Liver (tissue), 9 donors: Measurements from ENCODE around the gene PRKCD. TPM values are rescaled to one million over a fixed set of nuclear protein-coding genes. Genes with fewer than 3 reads are reported as not detected.

Experiments
- DNase-seq: peaks from one replicate; pipeline ENCODE4 v3.0.0-alpha.2; 2017; ENCODE audit warnings: low spot score
- H3K27ac ChIP-seq, 2 donors: one replicate each; pipeline ENCODE4 v1.7.0; 2013; ENCODE audit warnings: inconsistent platforms in 2 of 2, low read length in 2 of 2, control low read depth in 1 of 2, low read depth in 1 of 2, mild to moderate bottlenecking in 1 of 2
- H3K27me3 ChIP-seq, 4 donors: one replicate each; pipeline versions ENCODE4 v1.6.1 to v1.7.0; 2013; ENCODE audit warnings: low read length in 3 of 4, inconsistent platforms in 1 of 4, mild to moderate bottlenecking in 1 of 4, moderate library complexity in 1 of 4; ENCODE audit not compliant: control insufficient read depth in 4 of 4, insufficient read depth in 4 of 4
- H3K36me3 ChIP-seq, 4 donors: one replicate each; pipeline versions ENCODE4 v1.6.1 to v1.7.0; 2013; ENCODE audit warnings: low read length in 3 of 4, mild to moderate bottlenecking in 3 of 4, low read depth in 1 of 4, moderate library complexity in 1 of 4; ENCODE audit not compliant: control insufficient read depth in 4 of 4, insufficient read depth in 3 of 4
- H3K4me1 ChIP-seq, 4 donors: one replicate each; pipeline versions ENCODE4 v1.6.1 to v1.7.0; 2013; ENCODE audit warnings: low read length in 3 of 4, mild to moderate bottlenecking in 3 of 4, moderate library complexity in 1 of 4; ENCODE audit not compliant: control insufficient read depth in 4 of 4, insufficient read depth in 4 of 4
- H3K4me3 ChIP-seq, 3 donors: one replicate each; pipeline versions ENCODE4 v1.6.1 to v1.7.0; 2013; ENCODE audit warnings: low read length in 3 of 3, control low read depth in 1 of 3, low read depth in 1 of 3, mild to moderate bottlenecking in 1 of 3
- H3K9ac ChIP-seq, 2 donors: one replicate each; pipeline ENCODE4 v1.7.0; 2013; ENCODE audit warnings: low read length in 2 of 2, mild to moderate bottlenecking in 2 of 2, moderate library complexity in 2 of 2, control low read depth in 1 of 2, low read depth in 1 of 2
- H3K9me3 ChIP-seq, 4 donors: one replicate each; pipeline versions ENCODE4 v1.6.1 to v1.7.0; 2013; ENCODE audit warnings: low read length in 3 of 4; ENCODE audit not compliant: control insufficient read depth in 4 of 4
- ATF3 ChIP-seq: IDR thresholded peaks from 2 replicates; pipeline ENCODE4 v1.6.1; 2016; ENCODE audit warnings: antibody characterized with exemption
- CTCF ChIP-seq: fragments of 150-350 bp; IDR thresholded peaks from 2 replicates; pipeline ENCODE4 v1.5.1; 2017; ENCODE audit warnings: improper control_type of control experiment, low read depth, low read length; ENCODE audit not compliant: missing input control
- EGR1 ChIP-seq, 2 donors: IDR thresholded peaks; 2 replicates each; pipeline ENCODE4 v1.6.1; 2016 to 2018; ENCODE audit warnings: antibody characterized with exemption in 2 of 2, low read depth in 2 of 2
- FOXA2 ChIP-seq: IDR thresholded peaks from 2 replicates; pipeline ENCODE4 v1.6.1; 2016; ENCODE audit warnings: antibody characterized with exemption
- GABPA ChIP-seq, 2 donors: IDR thresholded peaks in 1 of 2; conservative IDR thresholded peaks in 1 of 2; 2 replicates each; pipeline ENCODE4 v1.6.1; 2016; ENCODE audit warnings: antibody characterized with exemption in 2 of 2, mild to moderate bottlenecking in 1 of 2, moderate library complexity in 1 of 2
- HNF4G ChIP-seq: IDR thresholded peaks from 2 replicates; pipeline ENCODE4 v1.6.1; 2016; ENCODE audit warnings: antibody characterized with exemption
- MAX ChIP-seq: IDR thresholded peaks from 2 replicates; pipeline ENCODE4 v1.6.1; 2016; ENCODE audit warnings: antibody characterized with exemption
- NR2F2 ChIP-seq: IDR thresholded peaks from 2 replicates; pipeline ENCODE4 v1.6.1; 2016; ENCODE audit warnings: antibody characterized with exemption
- REST ChIP-seq: IDR thresholded peaks from 2 replicates; pipeline ENCODE4 v1.6.1; 2016; ENCODE audit warnings: antibody characterized with exemption, mild to moderate bottlenecking
- RXRA ChIP-seq, 2 donors: IDR thresholded peaks; 2 replicates each; pipeline ENCODE4 v1.6.1; 2017 to 2018; ENCODE audit warnings: antibody characterized with exemption in 2 of 2, mild to moderate bottlenecking in 1 of 2
- SP1 ChIP-seq: IDR thresholded peaks from 2 replicates; pipeline ENCODE4 v1.6.1; 2018; ENCODE audit warnings: antibody characterized with exemption, mild to moderate bottlenecking
- YY1 ChIP-seq: IDR thresholded peaks from 2 replicates; pipeline ENCODE4 v1.6.1; 2016; ENCODE audit warnings: antibody characterized with exemption, mild to moderate bottlenecking
- ZBTB33 ChIP-seq: IDR thresholded peaks from 2 replicates; pipeline ENCODE4 v1.6.1; 2016; ENCODE audit warnings: antibody characterized with exemption
- WGBS: extraction: QIAGEN DNeasy Blood & Tissue Kit; methylation state at CpG from one replicate; pipeline ENCODE4 v1.1.7; 2013; 5-methylcytosine and 5-hydroxymethylcytosine counted together
- polyA plus RNA-seq, 2 donors: library from polyadenylated mRNA; stranded (reverse) in 1 of 2; unstranded in 1 of 2; fragments of 200-250 nt in 1 of 2; fragments of >200 nt in 1 of 2; fragmentation: Nextera tagmentation in 1 of 2; extraction: Ambion mirVana in 1 of 2; gene quantifications; one replicate each; pipeline versions ENCODE4 v1.2.1 to v1.2.3, GENCODE V29; 2013 to 2015
- total RNA-seq, 2 donors: library from RNA; depleted of rRNA; stranded (reverse); fragments of >200 nt; gene quantifications; one replicate each; pipeline ENCODE4 v1.2.3, GENCODE V29; 2014
- donor health status: healthy.
- donor health status: healthy.
- donor health status: healthy.
- donor health status: healthy.
- donor health status: healthy.

PRKCD gene
- total and polyA plus RNA-seq, 4 donors = 3.1 to 7.3 (median 3.4) TPM

GRCh38 chr3:53162672-53163443, 1.8 kb downstream of the PRKCD start (continued):
- TF ChIP-seq CTCF = no peak

- Histone ChIP-seq H3K27me3 (no peaks in the 10 kb centered on the region), H3K36me3 (no peaks in the 10 kb centered on the region), H3K27ac (no peak overlapping the region), H3K4me1 (peaks cover 13 to 39% (median 25%) of the 10 kb centered on the region in 4 donors), H3K9me3 (no peaks in the 10 kb centered on the region), H3K4me3 (no peak overlapping the region), H3K9ac (no peak overlapping the region)
- DNase-seq = no peak
- WGBS = 88% methylated on average over 6 of the region's 6 CpGs
- no peak for TF ChIP-seq RXRA (IDR thresholded peaks at IDR 0.05)
- TF ChIP-seq FOXA2 = no peak
- no peak for TF ChIP-seq YY1
- no peak for TF ChIP-seq ZBTB33
- no peak for TF ChIP-seq HNF4G
These were observed 2.7 kb downstream of the PRKCD start for GRCh38 chr3:53163444-53164387.

- Histone ChIP-seq H3K9me3 (no peaks in the 10 kb centered on the region), H3K27me3 (no peaks in the 10 kb centered on the region), H3K4me1 (peaks cover 6 to 28% (median 14%) of the 10 kb centered on the region in 4 donors), H3K36me3 (no peaks in the 10 kb centered on the region), H3K4me3 (no peak overlapping the region), H3K9ac (no peak overlapping the region), H3K27ac (no peak overlapping the region)
- WGBS = 80% methylated on average over 9 of the region's 9 CpGs
- TF ChIP-seq FOXA2 (no peak), REST (no peak), YY1 (no peak), ZBTB33 (no peak), SP1 (no peak), HNF4G (no peak), EGR1 (IDR thresholded peaks at IDR 0.05; ENCODE audit: low read depth in 2 of 2) (no peak), MAX (no peak), NR2F2 (no peak), ATF3 (no peak), CTCF (no peak), GABPA (IDR thresholded peaks at IDR 0.05 in 1 of 2, conservative IDR thresholded peaks at IDR 0.05 in 1 of 2) (no peak)
- no peak for DNase-seq
These were observed 3.9 kb downstream of the PRKCD start for GRCh38 chr3:53164911-53165310.
